ENCODE data around the gene OBSL1. TPM values are rescaled to one million over a fixed set of nuclear protein-coding genes. Genes with fewer than 3 reads are reported as not detected.

Gene OBSL1
- total RNA-seq, 1 experiment from 2014 or later: 25.5 TPM

DNA sequence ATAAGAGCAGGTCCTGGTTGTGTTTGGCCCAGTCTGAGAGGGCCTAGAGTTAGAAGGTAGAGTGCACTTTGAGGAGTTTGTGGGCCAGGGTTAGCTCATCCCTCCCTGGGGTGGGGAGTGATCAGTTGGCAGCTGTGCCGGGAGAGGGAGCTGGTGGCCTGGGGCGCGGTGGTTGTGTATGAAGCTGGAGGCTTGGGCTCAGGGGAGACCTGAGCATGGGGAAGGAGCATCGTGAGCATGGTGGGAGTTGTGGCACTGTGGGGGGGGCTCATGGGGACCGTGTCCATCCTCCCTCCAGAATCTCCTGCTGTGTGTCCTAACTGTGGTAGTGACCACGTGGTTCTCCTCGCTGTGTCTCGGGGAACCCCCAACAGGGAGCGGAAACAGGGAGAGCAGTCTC is 40.0 kb upstream of the OBSL1 start:
- in situ Hi-C loops (cut with HindIII; ENCODE audit: low pct_unique_long_range_greater_than_20kb, low sequenced_read_pairs): no loop called here
- Histone ChIP-seq H3K4me1 (ENCODE audit: control insufficient read depth, insufficient read depth, low read length) (no peaks in the 10 kb centered on the region), H3K27ac (ENCODE audit: low read length) (no peak overlapping the region), H3K9me3 (ENCODE audit: control insufficient read depth, insufficient read depth, low read depth, low read length) (no peaks in the 10 kb centered on the region), H3K4me3 (ENCODE audit: low read depth in 2 of 2, low read length in 2 of 2) (no peak overlapping the region), H3K36me3 (ENCODE audit: control insufficient read depth, insufficient read depth, low read length) (0 out of 2 replicates have a peak, but pooled peaks cover under 1% of the 10 kb centered on the region), H3K27me3 (ENCODE audit: control insufficient read depth, insufficient read depth, low read length) (no peaks in the 10 kb centered on the region)
- no peak for TF ChIP-seq TCF7L2 (IDR thresholded peaks at IDR 0.05; ENCODE audit: low read depth, low read length)
- TF ChIP-seq CTCF (IDR thresholded peaks at IDR 0.05): no peak
- no peak for TF ChIP-seq SIN3A (IDR thresholded peaks at IDR 0.05; ENCODE audit: borderline replicate concordance, insufficient read depth, low read depth, low read length)
- TF ChIP-seq REST (IDR thresholded peaks at IDR 0.05; ENCODE audit: insufficient read depth in 1 of 2, low read depth in 2 of 2, low read length in 1 of 2): no peak
- TF ChIP-seq POLR2AphosphoS5 (IDR thresholded peaks at IDR 0.05; ENCODE audit: low read depth, low read length): no peak
- DNase-seq (ENCODE audit: low read depth, low spot score): no peak
- CTCF ChIA-PET: no interaction called here
- no peak for ATAC-seq
- no TSS peak for BruUV-seq (replicated peaks)
- intact Hi-C loops (cut with micrococcal nuclease; ENCODE audit: unreplicated experiment): no loop called here
- POLR2A ChIA-PET: no interaction called here

DNA sequence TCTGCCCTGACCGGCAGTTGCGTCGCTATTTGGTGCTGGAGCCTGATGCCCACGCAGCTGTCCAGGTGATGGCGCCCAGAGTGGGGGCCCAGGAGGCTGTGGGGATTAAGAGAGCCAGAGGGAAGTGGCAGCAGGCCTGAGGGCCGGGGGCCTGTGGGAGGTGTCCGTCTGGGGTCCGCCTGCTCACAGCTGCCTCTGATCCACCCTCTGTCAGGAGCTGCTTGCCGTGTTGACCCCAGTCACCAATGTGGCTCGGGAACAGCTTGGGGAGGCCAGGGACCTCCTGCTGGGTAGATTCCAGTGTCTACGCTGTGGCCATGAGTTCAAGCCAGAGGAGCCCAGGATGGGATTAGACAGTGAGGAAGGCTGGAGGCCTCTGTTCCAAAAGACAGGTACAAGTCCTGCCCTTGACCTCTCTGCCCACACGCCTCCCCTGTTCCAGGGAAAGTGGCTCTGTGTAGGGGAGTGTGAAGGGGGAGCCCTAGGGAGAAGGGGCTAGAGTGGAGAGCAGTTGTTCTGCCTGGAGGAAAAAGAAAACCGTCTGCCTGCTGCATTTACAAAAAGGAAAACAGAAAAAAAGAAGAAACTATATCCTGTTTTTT is 37.9 kb upstream of the OBSL1 start:
- no peak for ATAC-seq
- DNase-seq (ENCODE audit: low read depth, low spot score): no peak
- Histone ChIP-seq H3K27me3 (ENCODE audit: control insufficient read depth, insufficient read depth, low read length) (no peaks in the 10 kb centered on the region), H3K9me3 (ENCODE audit: control insufficient read depth, insufficient read depth, low read depth, low read length) (no peaks in the 10 kb centered on the region), H3K27ac (ENCODE audit: low read length) (no peak overlapping the region), H3K4me3 (ENCODE audit: low read depth in 2 of 2, low read length in 2 of 2) (no peak overlapping the region), H3K4me1 (ENCODE audit: control insufficient read depth, insufficient read depth, low read length) (no peaks in the 10 kb centered on the region), H3K36me3 (ENCODE audit: control insufficient read depth, insufficient read depth, low read length) (0 out of 2 replicates have a peak, but pooled peaks cover 3% of the 10 kb centered on the region)
- in situ Hi-C loops (cut with HindIII; ENCODE audit: low pct_unique_long_range_greater_than_20kb, low sequenced_read_pairs): no loop called here
- intact Hi-C loops (cut with micrococcal nuclease; ENCODE audit: unreplicated experiment): no loop called here
- TF ChIP-seq SIN3A (IDR thresholded peaks at IDR 0.05; ENCODE audit: borderline replicate concordance, insufficient read depth, low read depth, low read length): no peak
- no peak for TF ChIP-seq TCF7L2 (IDR thresholded peaks at IDR 0.05; ENCODE audit: low read depth, low read length)
- TF ChIP-seq REST (IDR thresholded peaks at IDR 0.05; ENCODE audit: insufficient read depth in 1 of 2, low read depth in 2 of 2, low read length in 1 of 2): no peak
- TF ChIP-seq POLR2AphosphoS5 (IDR thresholded peaks at IDR 0.05; ENCODE audit: low read depth, low read length): no peak
- TF ChIP-seq CTCF (IDR thresholded peaks at IDR 0.05): no peak
- BruUV-seq (replicated peaks): no TSS peak
- ChIA-PET POLR2A (no interaction called here), CTCF (no interaction called here)

Data from Panc1 (cell line).